RWPE2 (cell line): Measurements from ENCODE around the gene ZNF716.

Source experiments
- ATAC-seq: fragments of 200-7000 bp; cut with Tn5 transposase; 3 replicates; pipeline ENCODE4 v1.9.1; 2021; ENCODE audit warnings: low read depth
- DNase-seq: peaks from one replicate; pipeline ENCODE4 v3.0.0-alpha.2; 2020; ENCODE audit warnings: low spot score
- H3K27ac ChIP-seq: fragments of 450-650 bp; 2 replicates; pipeline ENCODE4 v1.5.1; 2017; ENCODE audit warnings: mild to moderate bottlenecking; ENCODE audit not compliant: poor library complexity, severe bottlenecking
- H3K27me3 ChIP-seq: fragments of 250-450 bp; sonication (Bioruptor Pico); 2 replicates; pipeline ENCODE4 v1.5.1; 2021; ENCODE audit warnings: mild to moderate bottlenecking, moderate library complexity; ENCODE audit not compliant: insufficient read depth, poor library complexity, severe bottlenecking
- H3K36me3 ChIP-seq: fragments of 250-450 bp; sonication (Bioruptor Pico); 2 replicates; pipeline ENCODE4 v1.5.1; 2020; ENCODE audit warnings: low read depth, mild to moderate bottlenecking, moderate library complexity
- H3K4me1 ChIP-seq: fragments of 250-450 bp; sonication (Bioruptor Pico); 2 replicates; pipeline ENCODE4 v1.5.1; 2021; ENCODE audit warnings: mild to moderate bottlenecking, moderate library complexity; ENCODE audit not compliant: insufficient read depth, poor library complexity, severe bottlenecking
- H3K4me3 ChIP-seq: fragments of 250-450 bp; sonication (Bioruptor Pico); 2 replicates; pipeline ENCODE4 v1.5.1; 2021; ENCODE audit warnings: mild to moderate bottlenecking, moderate library complexity; ENCODE audit not compliant: severe bottlenecking
- H3K9me3 ChIP-seq: fragments of 250-450 bp; sonication (Bioruptor Pico); 2 replicates; pipeline ENCODE4 v1.5.1; 2021; ENCODE audit warnings: mild to moderate bottlenecking, moderate library complexity; ENCODE audit not compliant: severe bottlenecking
- TF ChIP-seq, protein P1 (sequence below): fragments of 450-650 bp; IDR thresholded peaks from one replicate; pipeline ENCODE4 v1.5.1; 2017; ENCODE audit warnings: mild to moderate bottlenecking, moderate library complexity; ENCODE audit not compliant: poor library complexity, severe bottlenecking

Gene ZNF716

DNA sequence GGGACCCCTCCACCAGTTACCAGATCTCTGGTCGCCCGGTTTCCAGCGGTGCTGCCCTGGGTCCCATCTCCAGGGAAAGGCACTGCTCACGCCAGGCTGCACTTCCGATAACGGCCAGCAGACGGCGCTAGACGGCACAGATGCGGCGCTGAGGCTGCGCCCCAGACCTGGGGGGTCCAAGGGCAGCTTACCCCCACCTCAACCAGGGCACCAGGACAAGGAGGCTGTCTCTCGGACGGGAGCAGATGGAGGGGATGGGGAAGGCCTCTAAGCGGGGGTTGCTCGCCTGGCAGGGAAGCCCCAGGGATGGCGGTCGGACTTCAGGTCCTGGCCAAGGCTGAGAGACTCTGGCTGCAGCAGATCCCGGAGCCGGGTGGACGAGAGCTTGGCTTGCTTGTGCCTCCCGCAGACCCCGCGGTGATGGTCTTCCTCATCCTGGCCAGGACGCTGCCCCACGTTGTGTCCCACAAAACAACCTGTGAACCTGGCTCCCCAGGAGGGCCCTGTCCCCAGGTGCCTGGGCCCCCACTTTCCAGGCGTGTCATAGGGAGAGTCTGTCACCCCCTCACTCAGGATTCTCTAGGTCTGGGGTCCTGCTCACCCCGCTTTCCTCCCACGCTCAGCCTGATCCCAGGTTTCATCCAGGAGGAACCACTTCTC is 23.9 kb upstream of the ZNF716 start:
- Histone ChIP-seq H3K36me3 (no peaks in the 10 kb centered on the region), H3K4me1 (no peaks in the 10 kb centered on the region), H3K9me3 (peaks cover 5% of the 10 kb centered on the region), H3K27me3 (no peaks in the 10 kb centered on the region), H3K4me3 (no peak overlapping the region), H3K27ac (no peak overlapping the region)
- TF ChIP-seq, protein P1, sequence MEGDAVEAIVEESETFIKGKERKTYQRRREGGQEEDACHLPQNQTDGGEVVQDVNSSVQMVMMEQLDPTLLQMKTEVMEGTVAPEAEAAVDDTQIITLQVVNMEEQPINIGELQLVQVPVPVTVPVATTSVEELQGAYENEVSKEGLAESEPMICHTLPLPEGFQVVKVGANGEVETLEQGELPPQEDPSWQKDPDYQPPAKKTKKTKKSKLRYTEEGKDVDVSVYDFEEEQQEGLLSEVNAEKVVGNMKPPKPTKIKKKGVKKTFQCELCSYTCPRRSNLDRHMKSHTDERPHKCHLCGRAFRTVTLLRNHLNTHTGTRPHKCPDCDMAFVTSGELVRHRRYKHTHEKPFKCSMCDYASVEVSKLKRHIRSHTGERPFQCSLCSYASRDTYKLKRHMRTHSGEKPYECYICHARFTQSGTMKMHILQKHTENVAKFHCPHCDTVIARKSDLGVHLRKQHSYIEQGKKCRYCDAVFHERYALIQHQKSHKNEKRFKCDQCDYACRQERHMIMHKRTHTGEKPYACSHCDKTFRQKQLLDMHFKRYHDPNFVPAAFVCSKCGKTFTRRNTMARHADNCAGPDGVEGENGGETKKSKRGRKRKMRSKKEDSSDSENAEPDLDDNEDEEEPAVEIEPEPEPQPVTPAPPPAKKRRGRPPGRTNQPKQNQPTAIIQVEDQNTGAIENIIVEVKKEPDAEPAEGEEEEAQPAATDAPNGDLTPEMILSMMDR: no peak
- DNase-seq: no peak
- no peak for ATAC-seq

DNA sequence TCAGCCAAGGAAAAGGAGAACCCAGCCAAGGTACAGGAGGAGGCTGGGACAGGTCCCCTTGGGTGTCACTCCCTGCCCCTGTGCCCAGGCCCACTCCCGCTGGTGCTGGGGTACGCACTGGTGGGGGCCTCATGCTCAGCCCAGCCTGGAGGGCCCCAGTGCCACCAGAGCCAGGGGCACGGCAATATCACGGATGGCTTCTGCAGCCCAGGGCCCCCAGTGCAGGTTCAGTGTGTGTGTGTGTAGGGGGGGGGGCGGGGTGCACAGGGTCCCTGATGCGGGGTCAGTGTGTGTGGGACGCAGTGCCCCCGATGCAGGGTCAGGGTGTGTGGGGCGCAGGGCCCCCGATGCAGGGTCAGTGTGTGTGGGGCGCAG is 23.4 kb upstream of the ZNF716 start:
- Histone ChIP-seq H3K4me1 (no peaks in the 10 kb centered on the region), H3K4me3 (no peak overlapping the region), H3K27ac (no peak overlapping the region), H3K27me3 (no peaks in the 10 kb centered on the region), H3K9me3 (peaks cover 5% of the 10 kb centered on the region), H3K36me3 (no peaks in the 10 kb centered on the region)
- DNase-seq (no peak), ATAC-seq (no peak)
- TF ChIP-seq, protein P1: no peak

GRCh38 chr7:57427146-57427545 is 22.8 kb upstream of the ZNF716 start:
- H3K36me3 ChIP-seq: no peaks in the 10 kb centered on the region
- H3K9me3 ChIP-seq: peaks cover 5% of the 10 kb centered on the region
- H3K4me1 ChIP-seq: no peaks in the 10 kb centered on the region
- no peak for ATAC-seq
- TF ChIP-seq, protein P1: no peak
- no peaks in the 10 kb centered on the region for H3K27me3 ChIP-seq
- DNase-seq: no peak
- no peak overlapping the region for H3K4me3 ChIP-seq
- no peak overlapping the region for H3K27ac ChIP-seq

DNA sequence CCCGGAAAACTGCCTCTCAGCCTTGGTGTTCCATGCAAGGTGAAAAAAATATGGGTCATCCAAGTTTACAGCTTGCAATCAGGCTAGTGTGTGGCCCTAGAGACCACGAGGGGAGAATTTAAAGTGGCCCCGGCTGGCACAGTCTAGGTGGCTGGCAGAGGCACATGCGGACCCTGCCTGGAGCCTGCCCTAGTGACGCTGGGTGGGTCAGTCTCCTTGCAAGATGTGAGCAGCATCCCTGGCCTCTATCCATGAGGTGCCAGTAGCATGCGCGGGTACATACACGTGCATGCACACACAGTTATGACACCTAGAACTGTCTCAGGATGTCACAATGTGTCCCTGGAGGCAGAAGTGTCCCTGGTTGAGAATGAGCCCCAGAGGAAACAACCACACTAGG is 22.4 kb upstream of the ZNF716 start:
- Histone ChIP-seq H3K9me3 (peaks cover 5% of the 10 kb centered on the region), H3K4me1 (no peaks in the 10 kb centered on the region), H3K27me3 (no peaks in the 10 kb centered on the region), H3K36me3 (no peaks in the 10 kb centered on the region), H3K4me3 (no peak overlapping the region), H3K27ac (no peak overlapping the region)
- DNase-seq: no peak
- TF ChIP-seq, protein P1: no peak
- ATAC-seq: no peak

DNA sequence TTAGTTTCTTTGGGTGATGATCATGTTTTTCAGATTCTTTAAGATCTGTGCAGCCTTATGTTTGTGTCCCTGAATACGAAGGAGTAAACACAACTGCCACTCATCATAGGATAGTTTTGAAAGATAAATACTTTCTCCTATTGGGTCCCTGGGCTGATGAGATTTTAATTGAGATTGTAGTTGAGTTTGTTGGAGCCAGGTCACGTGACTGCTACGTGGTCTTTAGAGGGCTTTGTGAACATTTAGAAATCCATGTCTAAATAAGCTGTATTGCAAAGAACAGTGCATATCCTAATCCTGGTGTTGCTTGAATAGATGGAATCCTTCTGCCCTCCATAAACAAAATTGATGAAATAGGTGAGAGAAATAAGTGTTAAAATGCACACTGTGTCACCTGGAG is 17.4 kb upstream of the ZNF716 start:
- Histone ChIP-seq H3K9me3 (peaks cover 5% of the 10 kb centered on the region), H3K27me3 (no peaks in the 10 kb centered on the region), H3K36me3 (no peaks in the 10 kb centered on the region), H3K27ac (no peak overlapping the region), H3K4me3 (no peak overlapping the region), H3K4me1 (no peaks in the 10 kb centered on the region)
- TF ChIP-seq, protein P1: no peak
- no peak for DNase-seq
- ATAC-seq: no peak
